Measurements from ENCODE around the gene CFAP161. TPM values are rescaled to one million over a fixed set of nuclear protein-coding genes. Genes with fewer than 3 reads are reported as not detected.

CFAP161 gene
- total and polyA plus RNA-seq, 5 donors from 2014 or later, result 0.49 TPM; not detected in 4

DNA sequence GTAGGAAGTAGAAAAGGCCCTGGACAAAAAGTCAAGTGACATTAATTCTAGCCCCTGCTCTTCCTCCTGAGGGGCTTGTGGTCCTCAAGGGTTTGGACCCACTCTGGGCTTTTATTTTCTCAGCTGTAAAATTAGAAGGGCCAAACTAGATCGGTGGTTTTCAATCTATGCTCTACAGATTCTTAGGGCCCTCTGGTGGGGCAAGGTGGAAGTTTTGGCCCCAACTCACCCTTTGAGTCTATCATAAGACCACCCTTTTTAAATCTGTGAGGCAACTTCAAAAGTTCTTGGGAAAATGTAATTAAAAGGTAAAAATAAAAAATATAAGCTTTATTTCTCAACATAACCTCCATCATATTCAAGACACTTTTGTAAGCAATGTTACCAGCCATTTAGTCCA is 25.6 kb upstream of the CFAP161 start:
- H3K4me3 Mint-ChIP-seq, result no peak overlapping the region
- peak in 1 of 3 donors; percentile 48 for DNase-seq

DNA sequence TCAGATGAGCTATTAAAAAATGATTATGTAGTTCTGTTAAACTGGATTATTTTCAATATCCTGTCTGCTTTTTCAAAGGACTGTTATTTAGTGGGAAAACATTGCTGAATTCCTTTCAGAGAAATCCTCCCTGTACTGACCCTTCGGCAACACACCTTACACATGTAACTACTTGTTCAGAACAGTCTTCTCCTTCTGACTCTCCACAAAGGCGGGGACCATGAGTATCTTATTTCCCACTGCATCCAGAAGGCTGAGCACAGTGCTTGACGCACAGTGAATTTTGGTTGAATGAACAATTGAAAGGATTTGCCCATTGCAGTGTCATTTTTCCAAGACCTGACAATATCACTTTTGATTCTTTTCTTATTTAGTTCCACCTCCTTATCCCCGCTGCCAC is 23.1 kb upstream of the CFAP161 start:
- Mint-ChIP-seq H3K4me3 (no peak overlapping the region), H3K4me1 (peaks cover 0 to 2% (median 0%) of the 10 kb centered on the region in 4 donors)
- no peak for ATAC-seq (ENCODE audit: low read depth in 2 of 2)

More for the DNA sequence above, 25.6 kb upstream of the CFAP161 start:
- Mint-ChIP-seq H3K4me1 (peaks cover 0 to 2% (median 0%) of the 10 kb centered on the region in 4 donors), H3K27ac (no peak overlapping the region), H3K9me3 (peaks cover 0 to 3% (median 0%) of the 10 kb centered on the region in 7 donors), H3K36me3 (no peaks in the 10 kb centered on the region), H3K27me3 (peaks cover 39% of the 10 kb centered on the region)
- H3K27ac ChIP-seq (ENCODE audit: insufficient read depth, low read length, poor library complexity, severe bottlenecking), result no peak overlapping the region
- no peaks in the 10 kb centered on the region for H3K4me1 ChIP-seq (ENCODE audit: control insufficient read depth, insufficient read depth, low read length, poor library complexity, severe bottlenecking)
- H3K9me3 ChIP-seq (ENCODE audit: control insufficient read depth in 2 of 2, low read length in 2 of 2), result no peaks in the 10 kb centered on the region
- no peak overlapping the region for H3K4me3 ChIP-seq (ENCODE audit: low read depth, low read length)
- H3K27me3 ChIP-seq (ENCODE audit: control insufficient read depth, insufficient read depth, low read length), result peaks cover 14% of the 10 kb centered on the region
- peak in 1 of 2 donors; percentile 34 for ATAC-seq (ENCODE audit: low read depth in 2 of 2)
- H3K36me3 ChIP-seq (ENCODE audit: control insufficient read depth, insufficient read depth, low read length), result no peaks in the 10 kb centered on the region

DNA sequence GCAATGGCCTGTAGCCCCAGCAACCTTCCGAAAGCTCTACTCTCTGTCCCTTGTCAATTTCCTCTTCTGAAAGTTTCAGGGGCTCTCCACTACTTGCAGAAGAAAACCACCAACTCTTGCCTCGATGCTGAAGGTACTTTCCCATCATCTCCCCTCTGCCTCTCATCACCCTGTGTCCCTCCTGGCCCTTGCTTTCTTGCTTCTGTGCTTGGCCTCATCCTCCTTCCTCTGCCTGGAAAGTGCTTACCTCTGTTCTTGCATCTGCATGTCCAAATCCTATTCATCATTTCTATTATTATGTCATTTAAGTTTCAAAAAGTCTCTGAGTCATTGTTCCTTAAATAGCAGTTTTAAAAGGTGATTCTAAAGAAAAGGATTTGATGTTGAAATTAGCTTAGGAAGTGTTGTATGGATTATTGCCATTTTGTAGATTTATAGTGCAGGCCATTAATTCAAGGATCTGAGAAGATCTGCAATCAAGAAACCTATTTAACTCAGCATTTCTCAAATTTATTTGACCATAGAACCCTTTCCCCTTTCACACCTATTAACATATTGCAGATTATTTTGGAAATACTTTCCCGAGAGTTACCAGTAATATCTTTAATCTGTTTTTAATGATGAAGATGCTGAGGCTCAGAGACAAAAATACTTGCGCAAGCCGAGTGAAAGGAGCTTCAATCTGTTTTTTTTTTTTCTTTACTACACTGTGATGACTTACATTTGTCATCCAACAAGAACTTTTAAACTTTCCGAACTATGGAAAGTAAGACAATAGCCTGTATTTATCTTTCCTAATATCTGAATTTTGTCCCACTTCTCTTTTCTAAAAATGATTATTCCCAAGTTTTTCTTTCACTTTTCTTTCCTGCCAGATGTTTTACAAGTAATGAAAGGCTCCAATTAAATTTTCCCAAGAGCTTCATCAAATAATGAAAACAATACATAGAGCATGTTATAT is 22.3 kb upstream of the CFAP161 start:
- DNase-seq, result no peak
- Histone ChIP-seq H3K27me3 (ENCODE audit: control insufficient read depth, insufficient read depth, low read length) (peaks cover 17% of the 10 kb centered on the region), H3K27ac (ENCODE audit: insufficient read depth, low read length, poor library complexity, severe bottlenecking) (no peak overlapping the region), H3K36me3 (ENCODE audit: control insufficient read depth, insufficient read depth, low read length) (no peaks in the 10 kb centered on the region), H3K4me3 (ENCODE audit: low read depth, low read length) (no peak overlapping the region), H3K4me1 (ENCODE audit: control insufficient read depth, insufficient read depth, low read length, poor library complexity, severe bottlenecking) (no peaks in the 10 kb centered on the region), H3K9me3 (ENCODE audit: control insufficient read depth in 2 of 2, low read length in 2 of 2) (no peaks in the 10 kb centered on the region)
- H3K4me1 Mint-ChIP-seq, result no peaks in the 10 kb centered on the region
- no peaks in the 10 kb centered on the region for H3K36me3 Mint-ChIP-seq
- H3K4me3 Mint-ChIP-seq, result no peak overlapping the region
- peak overlapping the region in 1 of 3 donors; percentile 21 for H3K27ac Mint-ChIP-seq
- H3K27me3 Mint-ChIP-seq, result peaks cover 36% of the 10 kb centered on the region
- ATAC-seq (ENCODE audit: low read depth in 2 of 2), result no peak
- peaks cover 0 to 3% (median 0%) of the 10 kb centered on the region in 7 donors for H3K9me3 Mint-ChIP-seq

More for the DNA sequence above, 23.1 kb upstream of the CFAP161 start:
- Mint-ChIP-seq H3K27me3 (peaks cover 30% of the 10 kb centered on the region), H3K36me3 (no peaks in the 10 kb centered on the region), H3K27ac (no peak overlapping the region), H3K9me3 (peaks cover 0 to 3% (median 0%) of the 10 kb centered on the region in 7 donors)
- no peaks in the 10 kb centered on the region for H3K4me1 ChIP-seq (ENCODE audit: control insufficient read depth, insufficient read depth, low read length, poor library complexity, severe bottlenecking)
- peaks cover 14% of the 10 kb centered on the region for H3K27me3 ChIP-seq (ENCODE audit: control insufficient read depth, insufficient read depth, low read length)
- no peaks in the 10 kb centered on the region for H3K36me3 ChIP-seq (ENCODE audit: control insufficient read depth, insufficient read depth, low read length)
- H3K4me3 ChIP-seq (ENCODE audit: low read depth, low read length), result no peak overlapping the region
- H3K9me3 ChIP-seq (ENCODE audit: control insufficient read depth in 2 of 2, low read length in 2 of 2), result no peaks in the 10 kb centered on the region
- no peak overlapping the region for H3K27ac ChIP-seq (ENCODE audit: insufficient read depth, low read length, poor library complexity, severe bottlenecking)
- DNase-seq, result no peak

DNA sequence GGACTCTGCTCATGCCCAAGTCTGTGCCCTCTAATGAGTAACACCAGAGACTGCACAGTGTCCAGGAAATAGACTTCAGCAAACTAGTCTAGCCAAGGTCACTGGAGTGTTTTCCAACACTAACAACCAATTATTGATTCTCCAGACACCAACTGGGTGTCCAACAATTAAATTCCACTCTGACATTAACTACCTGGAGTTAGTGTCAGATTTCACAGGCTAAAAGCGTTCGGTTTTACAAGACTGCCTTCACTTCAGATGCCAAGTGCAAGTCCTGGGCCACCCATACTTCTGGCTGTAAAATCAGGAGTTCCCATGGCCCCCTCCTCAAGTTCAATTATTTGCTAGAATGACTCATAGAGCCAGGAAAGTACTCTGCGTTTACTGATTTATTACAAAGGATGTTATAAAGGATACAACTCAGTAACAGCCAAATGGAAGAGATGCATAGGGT is 20.8 kb upstream of the CFAP161 start:
- H3K36me3 Mint-ChIP-seq, result no peaks in the 10 kb centered on the region
- Histone ChIP-seq H3K36me3 (ENCODE audit: control insufficient read depth, insufficient read depth, low read length) (no peaks in the 10 kb centered on the region), H3K9me3 (ENCODE audit: control insufficient read depth in 2 of 2, low read length in 2 of 2) (no peaks in the 10 kb centered on the region), H3K4me1 (ENCODE audit: control insufficient read depth, insufficient read depth, low read length, poor library complexity, severe bottlenecking) (no peaks in the 10 kb centered on the region), H3K27ac (ENCODE audit: insufficient read depth, low read length, poor library complexity, severe bottlenecking) (no peak overlapping the region), H3K27me3 (ENCODE audit: control insufficient read depth, insufficient read depth, low read length) (peaks cover 25% of the 10 kb centered on the region), H3K4me3 (ENCODE audit: low read depth, low read length) (no peak overlapping the region)
- H3K4me3 Mint-ChIP-seq, result no peak overlapping the region
- H3K27ac Mint-ChIP-seq, result no peak overlapping the region
- DNase-seq (no peak), ATAC-seq (ENCODE audit: low read depth in 2 of 2) (no peak)
- peaks cover 45% of the 10 kb centered on the region for H3K27me3 Mint-ChIP-seq
- H3K9me3 Mint-ChIP-seq, result peaks cover 0 to 4% (median 0%) of the 10 kb centered on the region in 7 donors
- peaks cover 0 to 5% (median 2%) of the 10 kb centered on the region in 4 donors for H3K4me1 Mint-ChIP-seq

DNA sequence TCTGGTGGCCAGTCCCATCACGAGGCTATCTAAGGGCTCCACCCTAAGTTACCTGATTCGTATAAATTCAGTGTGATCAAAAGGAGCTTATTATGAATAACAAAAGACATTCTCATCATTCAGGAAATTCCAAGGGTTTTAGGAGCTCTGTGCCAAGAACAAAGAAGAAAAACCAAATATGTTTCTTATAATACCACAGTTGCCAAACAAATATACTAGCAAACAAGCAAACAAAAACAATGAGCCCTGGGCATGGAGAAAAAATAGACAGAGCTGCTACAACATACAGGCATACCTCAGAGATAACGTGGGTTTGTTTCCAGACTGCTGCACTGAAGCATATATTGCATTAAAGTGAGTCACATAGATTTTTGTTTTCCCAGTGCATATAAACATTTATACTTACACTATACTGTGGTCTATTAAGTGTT is 20.2 kb upstream of the CFAP161 start:
- H3K27ac ChIP-seq (ENCODE audit: insufficient read depth, low read length, poor library complexity, severe bottlenecking), result no peak overlapping the region

DNA sequence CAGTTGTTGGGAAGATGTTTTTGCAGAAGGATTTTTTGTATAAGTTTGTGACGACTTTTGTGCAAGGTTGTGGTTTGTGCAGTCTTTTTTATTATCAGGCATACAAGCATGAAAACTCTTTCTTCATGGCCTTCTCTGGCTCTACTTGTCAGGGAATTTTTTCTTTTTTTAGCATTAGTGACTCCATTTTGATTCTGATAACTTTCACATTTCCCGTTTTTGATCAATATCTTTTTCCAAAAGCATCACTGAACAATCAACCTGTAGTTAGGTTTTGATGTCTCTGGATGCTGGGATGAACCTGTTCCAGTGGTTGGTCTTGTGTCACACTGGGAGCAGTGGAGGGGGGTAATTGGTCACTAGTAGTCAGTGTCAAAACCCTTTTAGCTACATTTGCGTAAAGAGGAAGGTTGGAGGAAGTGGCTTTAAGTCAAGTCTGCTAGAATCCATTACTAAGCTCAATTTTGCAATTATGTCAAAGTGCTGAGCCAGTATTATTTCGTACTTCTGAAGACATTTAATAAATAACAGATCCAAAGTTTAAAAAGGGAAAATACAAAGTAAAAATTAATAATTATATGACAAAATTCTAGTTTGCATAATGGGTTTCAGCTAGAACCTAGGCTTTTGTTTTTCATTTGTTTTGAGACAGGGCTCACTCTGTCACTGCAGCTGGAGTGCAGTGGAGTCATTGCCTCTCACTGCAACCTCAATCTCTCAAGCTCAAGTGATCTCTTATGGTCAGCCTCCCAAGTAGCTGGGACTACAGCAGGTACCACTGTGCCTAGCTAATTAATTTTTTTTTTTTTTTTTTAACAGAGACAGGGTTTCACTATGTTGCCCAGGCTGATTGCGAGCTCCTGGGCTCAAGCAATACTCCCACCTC is 18.8 kb upstream of the CFAP161 start:
- H3K27me3 Mint-ChIP-seq, result peaks cover 34% of the 10 kb centered on the region
- Histone ChIP-seq H3K4me3 (ENCODE audit: low read depth, low read length) (no peak overlapping the region), H3K27me3 (ENCODE audit: control insufficient read depth, insufficient read depth, low read length) (peaks cover 29% of the 10 kb centered on the region), H3K36me3 (ENCODE audit: control insufficient read depth, insufficient read depth, low read length) (no peaks in the 10 kb centered on the region), H3K4me1 (ENCODE audit: control insufficient read depth, insufficient read depth, low read length, poor library complexity, severe bottlenecking) (no peaks in the 10 kb centered on the region), H3K27ac (ENCODE audit: insufficient read depth, low read length, poor library complexity, severe bottlenecking) (no peak overlapping the region), H3K9me3 (ENCODE audit: control insufficient read depth in 2 of 2, low read length in 2 of 2) (no peaks in the 10 kb centered on the region)
- H3K4me1 Mint-ChIP-seq, result peaks cover 0 to 5% (median 2%) of the 10 kb centered on the region in 4 donors
- no peak for ATAC-seq (ENCODE audit: low read depth in 2 of 2)
- H3K27ac Mint-ChIP-seq, result no peak overlapping the region
- no peak for DNase-seq
- H3K36me3 Mint-ChIP-seq, result no peaks in the 10 kb centered on the region
- H3K4me3 Mint-ChIP-seq, result no peak overlapping the region
- H3K9me3 Mint-ChIP-seq, result peaks cover 0 to 4% (median 0%) of the 10 kb centered on the region in 7 donors

More for the DNA sequence above, 20.2 kb upstream of the CFAP161 start:
- H3K36me3 Mint-ChIP-seq, result no peaks in the 10 kb centered on the region
- H3K4me3 ChIP-seq (ENCODE audit: low read depth, low read length), result no peak overlapping the region
- H3K27me3 ChIP-seq (ENCODE audit: control insufficient read depth, insufficient read depth, low read length), result peaks cover 25% of the 10 kb centered on the region
- H3K9me3 Mint-ChIP-seq, result peaks cover 0 to 4% (median 0%) of the 10 kb centered on the region in 7 donors
- peaks cover 40% of the 10 kb centered on the region for H3K27me3 Mint-ChIP-seq
- H3K4me1 ChIP-seq (ENCODE audit: control insufficient read depth, insufficient read depth, low read length, poor library complexity, severe bottlenecking), result no peaks in the 10 kb centered on the region
- H3K4me1 Mint-ChIP-seq, result peaks cover 0 to 5% (median 2%) of the 10 kb centered on the region in 4 donors
- DNase-seq (no peak), ATAC-seq (ENCODE audit: low read depth in 2 of 2) (no peak)
- H3K4me3 Mint-ChIP-seq, result no peak overlapping the region
- H3K36me3 ChIP-seq (ENCODE audit: control insufficient read depth, insufficient read depth, low read length), result no peaks in the 10 kb centered on the region
- H3K9me3 ChIP-seq (ENCODE audit: control insufficient read depth in 2 of 2, low read length in 2 of 2), result no peaks in the 10 kb centered on the region
- no peak overlapping the region for H3K27ac Mint-ChIP-seq

DNA sequence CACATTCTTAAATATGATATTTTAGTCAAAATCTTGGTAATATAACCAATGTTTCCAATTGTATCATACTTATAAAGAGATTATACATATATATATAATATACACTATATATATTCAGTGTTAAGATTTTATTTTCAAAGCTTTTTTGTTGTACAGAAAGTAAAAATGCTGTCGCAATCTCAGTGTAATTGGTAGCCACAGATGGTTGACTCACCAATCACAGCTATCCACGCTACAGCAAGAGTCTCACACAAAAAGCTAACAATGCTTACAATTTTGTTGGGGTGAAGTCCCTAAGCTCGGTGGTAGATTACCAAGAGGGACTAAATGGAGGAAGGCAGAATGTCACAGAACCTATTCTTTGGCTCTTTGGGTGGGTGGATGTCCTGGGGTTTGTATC is 16.9 kb upstream of the CFAP161 start:
- H3K36me3 Mint-ChIP-seq, result no peaks in the 10 kb centered on the region
- peaks cover 0 to 5% (median 2%) of the 10 kb centered on the region in 4 donors for H3K4me1 Mint-ChIP-seq
- peaks cover 0 to 3% (median 0%) of the 10 kb centered on the region in 7 donors for H3K9me3 Mint-ChIP-seq
- Histone ChIP-seq H3K4me1 (ENCODE audit: control insufficient read depth, insufficient read depth, low read length, poor library complexity, severe bottlenecking) (no peaks in the 10 kb centered on the region), H3K36me3 (ENCODE audit: control insufficient read depth, insufficient read depth, low read length) (no peaks in the 10 kb centered on the region), H3K4me3 (ENCODE audit: low read depth, low read length) (no peak overlapping the region), H3K27me3 (ENCODE audit: control insufficient read depth, insufficient read depth, low read length) (peaks cover 25% of the 10 kb centered on the region), H3K9me3 (ENCODE audit: control insufficient read depth in 2 of 2, low read length in 2 of 2) (no peaks in the 10 kb centered on the region), H3K27ac (ENCODE audit: insufficient read depth, low read length, poor library complexity, severe bottlenecking) (no peak overlapping the region)
- ATAC-seq (ENCODE audit: low read depth in 2 of 2) (no peak), DNase-seq (no peak)
- no peak overlapping the region for H3K4me3 Mint-ChIP-seq
- no peak overlapping the region for H3K27ac Mint-ChIP-seq
- peaks cover 29% of the 10 kb centered on the region for H3K27me3 Mint-ChIP-seq

All from CD4-positive, CD25-positive, alpha-beta regulatory T cell (primary cell).